Transverse colon (tissue), 4 donors: ENCODE data around the gene NUP214.

Experiments
- POLR2A ChIP-seq: fragments of 450-650 bp; IDR thresholded peaks from one replicate; pipeline ENCODE4 v1.6.1; 2016; ENCODE audit warnings: antibody characterized with exemption, mild to moderate bottlenecking, moderate library complexity
- POLR2AphosphoS5 ChIP-seq, 3 donors: sonication (generic); formaldehyde crosslinking; IDR thresholded peaks; one replicate each; pipeline ENCODE4 v1.6.1; 2016; ENCODE audit warnings: antibody characterized with exemption in 3 of 3
- TF ChIP-seq, protein P1 (sequence below), 5 experiments: fragments of 200-600 bp in 3 of 5; fragments of 450-650 bp in 2 of 5; sonication (generic) in 3 of 5; IDR thresholded peaks; 1 replicate in 2 of 5; 2 replicates in 3 of 5; pipeline ENCODE4 v1.5.1; 2016 to 2017; ENCODE audit warnings: antibody characterized with exemption in 5 of 5, inconsistent platforms in 3 of 5, mild to moderate bottlenecking in 2 of 5, moderate library complexity in 1 of 5

DNA sequence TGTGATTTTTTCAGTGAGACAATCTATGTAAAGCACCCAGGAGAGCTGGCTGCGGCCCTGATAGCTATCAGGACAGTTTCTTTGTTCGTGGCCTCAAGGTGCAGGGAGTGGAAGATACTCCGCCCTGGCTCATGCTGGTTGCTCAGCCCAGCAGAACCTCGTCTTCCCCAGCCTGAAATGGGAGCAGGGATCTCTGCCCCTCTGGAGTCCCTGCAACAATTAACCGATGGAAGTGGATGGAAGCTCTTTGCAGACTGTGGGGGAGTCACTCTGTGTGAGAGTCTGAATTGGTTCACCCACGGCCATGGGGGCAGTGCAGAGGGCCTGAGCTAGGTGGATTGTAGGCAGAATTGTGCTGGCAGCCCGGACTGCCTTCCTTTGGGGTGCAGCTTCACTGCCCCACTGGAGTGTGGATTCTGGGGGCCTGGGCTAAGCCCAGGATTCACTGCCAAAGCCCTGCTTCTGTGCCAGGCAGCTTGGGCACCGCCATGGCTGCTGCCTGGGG lies 26.2 kb upstream of the NUP214 start:
- TF ChIP-seq, protein P1, sequence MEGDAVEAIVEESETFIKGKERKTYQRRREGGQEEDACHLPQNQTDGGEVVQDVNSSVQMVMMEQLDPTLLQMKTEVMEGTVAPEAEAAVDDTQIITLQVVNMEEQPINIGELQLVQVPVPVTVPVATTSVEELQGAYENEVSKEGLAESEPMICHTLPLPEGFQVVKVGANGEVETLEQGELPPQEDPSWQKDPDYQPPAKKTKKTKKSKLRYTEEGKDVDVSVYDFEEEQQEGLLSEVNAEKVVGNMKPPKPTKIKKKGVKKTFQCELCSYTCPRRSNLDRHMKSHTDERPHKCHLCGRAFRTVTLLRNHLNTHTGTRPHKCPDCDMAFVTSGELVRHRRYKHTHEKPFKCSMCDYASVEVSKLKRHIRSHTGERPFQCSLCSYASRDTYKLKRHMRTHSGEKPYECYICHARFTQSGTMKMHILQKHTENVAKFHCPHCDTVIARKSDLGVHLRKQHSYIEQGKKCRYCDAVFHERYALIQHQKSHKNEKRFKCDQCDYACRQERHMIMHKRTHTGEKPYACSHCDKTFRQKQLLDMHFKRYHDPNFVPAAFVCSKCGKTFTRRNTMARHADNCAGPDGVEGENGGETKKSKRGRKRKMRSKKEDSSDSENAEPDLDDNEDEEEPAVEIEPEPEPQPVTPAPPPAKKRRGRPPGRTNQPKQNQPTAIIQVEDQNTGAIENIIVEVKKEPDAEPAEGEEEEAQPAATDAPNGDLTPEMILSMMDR (IDR thresholded peaks at IDR 0.05), result no peak
- TF ChIP-seq POLR2A, result no peak
- TF ChIP-seq POLR2AphosphoS5 (IDR thresholded peaks at IDR 0.05), result no peak
